Measurements from ENCODE around the gene NDUFAF2. TPM values are rescaled to one million over a fixed set of nuclear protein-coding genes. Genes with fewer than 3 reads are reported as not detected.

NDUFAF2 gene
- total RNA-seq, 2 experiments from 2014 or later, result 41.2 to 46.6 TPM

- DNase-seq, result no peak
- intact Hi-C loops (cut with micrococcal nuclease), result no loop called here
- no peaks in the 10 kb centered on the region for H3K9me3 Mint-ChIP-seq
- H3K4me3 Mint-ChIP-seq, result no peak overlapping the region
- H3K27me3 Mint-ChIP-seq, result no peaks in the 10 kb centered on the region
- H3K36me3 Mint-ChIP-seq (ENCODE audit: low read depth), result peaks cover 11% of the 10 kb centered on the region
- no peak for ATAC-seq
- no peak overlapping the region for H3K27ac Mint-ChIP-seq
- CTCF ChIA-PET, result no interaction called here
- POLR2A ChIA-PET, result interaction anchor here (0.9 kb wide), 1 partner anchor 15 kb away, joined by 3 read pairs; no protein-coding TSS in a partner anchor
- TF ChIP-seq CTCF (IDR thresholded peaks at IDR 0.05), result no peak
- H3K4me1 Mint-ChIP-seq (ENCODE audit: low read depth), result peaks cover 5% of the 10 kb centered on the region
These were observed 64.9 kb downstream of the NDUFAF2 start for GRCh38 chr5:61009907-61010306.

GRCh38 chr5:61010467-61011454, 65.8 kb downstream of the NDUFAF2 start:
- DNase-seq, result no peak
- ChIA-PET CTCF (interaction anchor here (1.5 kb wide), 1 partner anchor 45 kb away, joined by 5 read pairs; no protein-coding TSS in a partner anchor), POLR2A (no interaction called here)
- no peak for TF ChIP-seq CTCF (IDR thresholded peaks at IDR 0.05)
- Mint-ChIP-seq H3K9me3 (no peaks in the 10 kb centered on the region), H3K36me3 (ENCODE audit: low read depth) (peaks cover 3% of the 10 kb centered on the region), H3K27ac (no peak overlapping the region), H3K4me1 (ENCODE audit: low read depth) (peaks cover 5% of the 10 kb centered on the region), H3K27me3 (no peaks in the 10 kb centered on the region), H3K4me3 (no peak overlapping the region)
- no peak for ATAC-seq
- intact Hi-C loops (cut with micrococcal nuclease), result no loop called here

- POLR2A ChIA-PET, result no interaction called here
- intact Hi-C loops (cut with micrococcal nuclease), result no loop called here
- no peak for ATAC-seq
- CTCF ChIA-PET, result no interaction called here
- TF ChIP-seq CTCF (IDR thresholded peaks at IDR 0.05), result no peak
- Mint-ChIP-seq H3K9me3 (peaks cover 2% of the 10 kb centered on the region), H3K4me3 (no peak overlapping the region), H3K4me1 (ENCODE audit: low read depth) (peaks cover 6% of the 10 kb centered on the region), H3K36me3 (ENCODE audit: low read depth) (peaks cover 11% of the 10 kb centered on the region), H3K27ac (no peak overlapping the region), H3K27me3 (no peaks in the 10 kb centered on the region)
- no peak for DNase-seq
These were observed 73.1 kb downstream of the NDUFAF2 start for GRCh38 chr5:61018062-61018461.

- no peak for TF ChIP-seq CTCF (IDR thresholded peaks at IDR 0.05)
- intact Hi-C loops (cut with micrococcal nuclease), result no loop called here
- CTCF ChIA-PET, result no interaction called here
- POLR2A ChIA-PET, result no interaction called here
- ATAC-seq (no peak), DNase-seq (no peak)
- H3K36me3 Mint-ChIP-seq (ENCODE audit: low read depth), result peaks cover 11% of the 10 kb centered on the region
- H3K9me3 Mint-ChIP-seq, result peaks cover 2% of the 10 kb centered on the region
- no peaks in the 10 kb centered on the region for H3K27me3 Mint-ChIP-seq
- H3K4me1 Mint-ChIP-seq (ENCODE audit: low read depth), result peaks cover 9% of the 10 kb centered on the region
- no peak overlapping the region for H3K27ac Mint-ChIP-seq
- no peak overlapping the region for H3K4me3 Mint-ChIP-seq
These were observed 74.6 kb downstream of the NDUFAF2 start for GRCh38 chr5:61019642-61020041.

- peaks cover 11% of the 10 kb centered on the region for H3K36me3 Mint-ChIP-seq (ENCODE audit: low read depth)
- POLR2A ChIA-PET, result no interaction called here
- no peak overlapping the region for H3K4me3 Mint-ChIP-seq
- peaks cover 2% of the 10 kb centered on the region for H3K9me3 Mint-ChIP-seq
- intact Hi-C loops (cut with micrococcal nuclease), result no loop called here
- CTCF ChIA-PET, result no interaction called here
- TF ChIP-seq CTCF (IDR thresholded peaks at IDR 0.05), result no peak
- H3K27me3 Mint-ChIP-seq, result no peaks in the 10 kb centered on the region
- ATAC-seq, result no peak
- H3K4me1 Mint-ChIP-seq (ENCODE audit: low read depth), result peaks cover 12% of the 10 kb centered on the region
- H3K27ac Mint-ChIP-seq, result no peak overlapping the region
- no peak for DNase-seq
These were observed 75.4 kb downstream of the NDUFAF2 start for GRCh38 chr5:61020415-61020814.
